GM18909 (cell line): ENCODE data around the gene FKRP.

ENCODE experiments used
- ATAC-seq: cut with Tn5 transposase; IDR thresholded peaks from one replicate; pipeline ENCODE4 v1.9.1; 2021; ENCODE audit warnings: mild to moderate bottlenecking; ENCODE audit not compliant: unreplicated experiment, poor library complexity

Gene FKRP

DNA sequence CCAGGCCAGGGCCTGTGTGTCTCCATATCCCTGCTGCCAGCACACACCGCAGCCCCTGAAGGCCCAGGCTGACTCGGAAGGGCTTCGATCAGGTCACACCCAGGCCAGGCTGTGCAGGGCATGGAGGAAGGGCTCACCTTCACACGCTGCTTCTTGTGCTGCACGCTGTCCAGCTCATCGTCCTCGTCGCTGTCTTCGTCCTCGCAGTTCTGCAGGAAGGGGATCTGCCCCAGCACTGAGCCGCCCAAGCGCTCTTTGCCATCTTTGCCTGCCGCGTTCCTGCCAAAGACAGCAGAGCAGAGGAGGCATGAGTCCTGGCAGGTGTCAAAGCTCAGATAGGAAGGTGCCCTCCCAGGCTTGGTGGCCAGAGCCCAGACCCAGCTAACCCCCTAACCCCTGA is 15.3 kb upstream of the FKRP start:
- no peak for ATAC-seq

DNA sequence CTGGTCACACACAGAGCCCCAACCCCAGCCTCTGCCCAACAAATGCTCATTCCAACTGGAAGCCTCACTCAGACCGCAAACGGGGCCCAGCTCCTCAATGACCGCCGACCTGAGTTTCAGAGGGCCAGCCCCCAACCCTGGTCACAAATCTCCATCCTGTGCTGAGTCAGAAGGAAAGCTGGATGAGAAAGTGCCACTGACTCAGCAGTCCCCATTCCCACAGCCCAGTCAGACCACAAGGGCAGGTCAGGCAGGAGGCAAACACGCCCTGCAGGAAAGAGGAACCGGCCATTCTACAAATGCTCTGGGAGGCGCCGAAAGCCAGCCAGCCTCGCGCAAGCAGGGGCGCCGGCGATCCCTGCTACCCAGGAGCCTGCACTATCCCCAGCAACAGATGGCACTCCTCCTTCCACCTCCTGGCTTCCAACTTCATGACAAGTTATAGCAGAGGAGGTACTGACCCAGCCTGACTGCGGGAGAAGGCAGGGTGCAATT is 14.8 kb upstream of the FKRP start:
- no peak for ATAC-seq

- no peak for ATAC-seq
These were observed 14.3 kb upstream of the FKRP start for GRCh38 chr19:46731584-46731983.

GRCh38 chr19:46732172-46732938 is 13.5 kb upstream of the FKRP start:
- no peak for ATAC-seq

DNA sequence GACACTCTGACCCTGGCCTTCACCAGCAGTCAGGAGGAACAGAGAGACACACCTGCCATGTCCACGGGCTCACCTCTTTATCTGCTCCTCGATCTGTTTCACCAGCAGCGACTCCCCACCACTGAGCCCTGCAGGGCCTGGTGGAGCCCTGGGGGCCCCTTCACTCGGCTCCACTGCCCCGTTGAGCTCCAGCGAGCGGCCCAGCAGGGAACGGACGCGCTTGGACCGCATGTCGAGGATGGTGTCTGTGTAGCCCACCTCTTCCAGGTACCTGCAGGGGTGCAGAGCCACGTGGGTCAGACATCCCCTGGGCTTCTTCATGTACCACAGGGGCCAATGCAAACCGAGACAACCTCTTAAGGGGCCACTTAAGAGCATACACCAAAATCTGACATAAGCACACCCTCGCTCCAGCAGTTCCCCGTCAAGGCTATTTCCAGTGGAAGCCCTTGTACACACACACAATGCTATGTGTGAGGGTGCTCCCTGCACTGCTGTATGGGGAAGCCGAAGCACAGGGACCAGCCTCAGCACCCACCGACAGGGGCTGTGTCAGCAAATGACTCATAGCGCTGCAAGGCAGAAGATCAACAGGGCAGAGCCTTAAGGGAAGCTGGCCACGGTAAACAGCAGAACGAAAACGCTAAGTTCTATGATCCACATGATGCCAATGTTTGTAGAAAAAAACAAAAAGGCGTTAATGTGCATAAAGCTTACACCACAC is 12.7 kb upstream of the FKRP start:
- no peak for ATAC-seq

DNA sequence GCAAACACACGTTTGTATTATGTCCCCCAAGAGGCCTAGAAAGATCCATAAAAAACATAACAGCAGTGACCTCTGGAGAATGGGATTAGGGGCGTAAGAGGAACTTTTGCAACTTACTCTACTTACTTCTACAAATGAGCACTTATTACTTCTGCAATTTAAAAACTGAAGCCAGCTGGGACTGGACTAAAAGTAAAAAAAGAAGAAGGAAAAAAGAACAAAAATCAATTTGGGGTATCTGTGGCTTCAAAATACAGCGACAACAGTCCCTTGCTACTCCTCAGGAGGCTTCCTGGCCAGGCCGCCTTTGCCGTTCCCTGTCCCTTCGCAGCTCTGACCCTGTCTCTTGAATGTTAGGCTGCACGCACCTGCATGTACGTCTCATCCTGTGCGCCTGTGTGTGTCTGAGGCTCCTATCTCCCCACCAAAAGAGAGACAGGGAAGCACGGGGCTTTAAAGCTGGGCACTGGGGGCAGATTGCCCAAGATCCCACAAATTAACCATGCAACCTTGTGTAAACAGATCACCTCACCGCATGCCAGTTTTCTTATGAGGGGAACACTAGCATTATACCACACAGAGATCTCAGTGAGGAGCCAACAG is 12.1 kb upstream of the FKRP start:
- no peak for ATAC-seq

DNA sequence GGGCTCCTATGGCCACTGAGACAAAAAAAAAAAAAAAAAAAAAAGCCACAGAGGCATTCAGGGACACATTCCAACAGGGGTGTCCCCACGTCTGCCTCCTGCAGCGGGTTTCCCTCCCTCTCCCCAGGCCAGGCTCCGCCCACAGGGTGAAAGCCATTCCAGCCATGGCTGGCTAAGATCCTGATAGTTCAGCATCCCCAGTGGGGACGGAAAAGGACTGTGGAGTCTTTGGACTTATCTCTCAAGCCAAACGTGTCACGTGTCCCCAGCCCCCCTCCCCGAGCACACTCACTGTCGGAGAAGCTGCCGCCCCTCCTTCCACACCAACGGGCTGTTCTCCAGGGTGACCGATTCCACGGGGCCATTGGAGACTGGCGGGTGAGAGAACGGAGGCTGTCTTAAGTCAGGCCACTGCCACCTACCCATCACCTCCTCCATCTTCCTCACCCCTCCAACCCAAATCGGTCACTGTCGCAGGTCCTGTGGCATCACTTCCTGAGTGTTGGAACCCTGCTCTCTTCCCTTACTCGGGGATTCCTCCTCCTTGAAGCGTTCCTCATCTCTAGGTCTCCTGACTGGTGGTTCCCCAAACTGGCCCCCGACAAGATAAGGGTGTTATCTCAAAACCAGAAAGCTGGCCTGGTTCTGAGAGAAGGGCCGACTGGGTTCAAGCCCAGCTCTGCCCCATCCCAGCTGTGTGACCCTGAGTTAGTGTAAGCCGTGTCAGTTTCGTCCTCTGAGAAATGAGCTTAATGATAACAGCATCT is 9.1 kb upstream of the FKRP start:
- no peak for ATAC-seq

- ATAC-seq, result no peak
These were observed 8.6 kb upstream of the FKRP start for GRCh38 chr19:46737298-46737654.

DNA sequence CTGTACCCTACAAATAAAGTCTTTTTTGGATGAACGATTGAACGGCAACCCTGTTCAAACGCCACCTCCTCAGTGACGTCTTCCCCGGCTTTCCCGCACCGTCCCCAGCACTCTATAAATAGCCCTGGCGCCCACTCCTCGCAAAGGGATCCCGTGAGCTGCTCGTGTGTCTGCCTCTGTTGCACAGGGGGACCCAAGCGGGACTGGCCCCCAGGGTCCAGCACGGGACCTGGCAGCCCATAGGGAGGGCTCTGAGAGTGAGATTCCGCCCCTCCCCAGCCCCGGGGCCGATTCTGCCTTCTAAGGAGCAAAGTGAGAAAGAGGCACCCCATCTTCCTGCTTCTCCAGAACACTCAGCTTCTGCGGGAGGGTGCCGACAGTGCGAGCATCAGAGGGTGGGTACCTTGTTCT is 8.1 kb upstream of the FKRP start:
- no peak for ATAC-seq

GRCh38 chr19:46739290-46739771 is 6.5 kb upstream of the FKRP start:
- ATAC-seq, result no peak

DNA sequence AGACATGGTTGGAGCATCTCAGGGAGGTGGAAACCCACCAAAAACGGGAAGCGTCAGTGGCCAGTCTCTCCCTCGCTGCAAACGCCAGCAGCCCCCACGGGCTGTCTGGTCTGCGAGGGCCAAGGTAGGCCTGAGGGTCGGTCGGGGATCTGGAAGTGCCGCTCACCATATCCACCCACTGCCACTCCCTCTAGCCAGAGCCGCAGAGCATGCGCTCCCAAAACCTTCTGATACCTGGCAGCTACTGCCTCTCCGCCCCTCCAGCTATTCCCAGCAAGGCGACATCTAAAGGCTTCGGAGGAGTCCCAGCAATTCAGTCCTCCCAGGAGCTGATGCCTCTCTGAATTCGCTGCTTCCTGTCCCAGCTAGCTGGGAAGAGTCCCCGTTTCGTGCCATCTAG is 4.4 kb upstream of the FKRP start:
- no peak for ATAC-seq

DNA sequence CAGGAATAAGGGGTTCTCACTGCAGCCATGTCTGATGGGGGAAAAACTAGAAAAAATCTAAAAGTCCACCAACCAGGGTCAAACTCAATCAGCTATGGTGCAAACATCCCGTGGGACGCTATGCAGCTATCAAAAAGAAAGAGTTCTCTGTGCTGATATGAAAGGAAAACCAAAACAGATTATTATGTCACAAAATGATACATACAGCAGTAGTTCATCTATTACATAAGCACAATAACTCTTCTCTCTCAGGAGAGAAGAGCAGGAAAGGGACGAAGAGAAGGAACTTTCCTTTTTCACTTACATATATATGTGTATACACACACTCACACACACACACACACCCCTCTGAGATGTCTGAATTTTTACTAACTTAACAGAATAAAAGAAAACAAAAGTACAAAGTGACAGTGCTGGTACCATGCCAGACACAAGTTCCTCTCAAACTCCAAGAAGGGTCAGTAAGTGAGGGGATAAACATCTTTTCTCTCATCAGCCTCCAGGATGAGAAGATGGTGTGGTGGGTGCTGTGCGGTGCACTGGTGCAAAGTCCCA is 2.9 kb upstream of the FKRP start:
- ATAC-seq, result no peak

DNA sequence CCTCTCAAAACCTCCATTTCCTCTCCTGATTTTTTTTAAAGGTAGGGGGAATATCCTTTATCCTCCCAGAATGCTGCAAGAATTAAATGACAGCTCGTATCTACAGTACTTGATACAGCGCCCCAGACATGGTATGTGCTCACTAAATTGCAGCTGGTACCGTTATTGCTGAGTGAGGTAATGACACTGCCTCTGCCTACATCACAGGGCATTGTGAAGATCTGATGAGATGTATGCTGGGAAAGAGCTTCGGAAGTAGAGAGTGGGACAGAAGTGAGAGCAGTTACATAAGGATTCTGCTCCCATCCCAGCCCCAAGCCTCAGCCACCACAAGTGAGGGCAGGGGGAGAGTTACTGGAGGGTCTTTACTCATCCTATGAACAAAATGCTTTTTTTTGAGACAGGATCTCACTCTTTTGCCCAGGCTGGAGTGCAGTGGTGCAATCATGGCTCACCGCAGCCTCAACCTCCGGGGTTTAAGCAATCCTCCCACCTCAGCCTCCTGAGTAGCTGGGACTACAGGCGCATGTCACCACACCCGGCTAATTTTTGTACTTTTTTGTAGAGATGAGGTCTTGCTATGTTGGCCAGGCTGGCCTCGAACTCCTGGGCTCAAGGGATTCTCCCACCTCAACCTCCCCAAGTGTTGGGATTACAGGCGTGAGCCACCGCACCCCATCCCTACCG is 1.7 kb upstream of the FKRP start:
- no peak for ATAC-seq

GRCh38 chr19:46745030-46745429 is 827 bp upstream of the FKRP start:
- ATAC-seq, result no peak

GRCh38 chr19:46746281-46747057 is 612 bp downstream of the FKRP start, which contains the start of gene STRN4:
STRN4 (minus strand) TSS chr19:46746450; CDS start chr19:46746430, 20 bp downstream.
- ATAC-seq, result peak; percentile 65

GRCh38 chr19:46748325-46749109 is 2.7 kb downstream of the FKRP start:
- no peak for ATAC-seq

GRCh38 chr19:46753420-46754155 is 7.7 kb downstream of the FKRP start:
- no peak for ATAC-seq
